T follicular helper cell (primary cell): Measurements from ENCODE around the gene HAUS8.

Source experiments
- DNase-seq: peaks from one replicate; pipeline ENCODE4 v3.0.0-alpha.2; 2020; ENCODE audit warnings: low read depth

The HAUS8 gene

DNA sequence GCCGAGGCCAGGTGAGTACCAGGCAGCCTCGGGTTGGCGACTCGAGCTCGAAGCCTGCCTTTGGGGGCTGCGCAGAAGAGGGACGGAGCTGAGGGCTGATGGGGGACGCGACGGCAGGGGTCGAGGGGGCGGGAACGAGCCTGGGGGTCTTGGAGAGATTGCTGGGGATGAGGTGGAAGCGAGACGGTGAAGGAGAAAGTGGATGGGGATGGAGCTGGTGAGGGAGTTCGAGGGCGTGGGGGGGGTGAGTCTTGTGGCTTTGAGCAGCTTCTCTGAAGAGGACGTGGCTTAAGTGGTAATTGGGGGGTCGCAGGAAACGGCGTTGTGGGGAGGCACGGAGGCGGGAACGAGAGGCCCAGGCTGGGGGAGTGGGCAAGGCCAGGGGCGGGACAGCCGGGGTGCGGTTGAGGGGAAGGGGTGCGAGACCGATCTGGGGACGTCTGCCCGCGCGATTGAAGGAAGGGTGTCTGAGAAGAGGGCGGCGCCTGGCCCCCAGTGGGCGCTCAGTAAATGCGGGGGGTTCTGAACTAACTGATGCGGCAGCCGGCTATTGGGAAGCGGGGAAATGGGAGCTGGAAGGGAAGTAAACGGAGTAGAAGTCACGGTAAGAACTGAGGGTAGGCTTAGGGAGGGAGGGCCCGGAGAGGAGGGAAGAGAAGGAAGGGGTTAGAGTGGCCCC lies 751 bp upstream of the HAUS8 start:
- DNase-seq = peak; percentile 17

- no peak for DNase-seq
These were observed 618 bp downstream of the HAUS8 start for GRCh38 chr19:17074634-17075034.

GRCh38 chr19:17073869-17074633 lies 1.2 kb downstream of the HAUS8 start:
- DNase-seq = no peak

- DNase-seq = no peak
These were observed 4.3 kb downstream of the HAUS8 start for GRCh38 chr19:17070912-17071311.

DNA sequence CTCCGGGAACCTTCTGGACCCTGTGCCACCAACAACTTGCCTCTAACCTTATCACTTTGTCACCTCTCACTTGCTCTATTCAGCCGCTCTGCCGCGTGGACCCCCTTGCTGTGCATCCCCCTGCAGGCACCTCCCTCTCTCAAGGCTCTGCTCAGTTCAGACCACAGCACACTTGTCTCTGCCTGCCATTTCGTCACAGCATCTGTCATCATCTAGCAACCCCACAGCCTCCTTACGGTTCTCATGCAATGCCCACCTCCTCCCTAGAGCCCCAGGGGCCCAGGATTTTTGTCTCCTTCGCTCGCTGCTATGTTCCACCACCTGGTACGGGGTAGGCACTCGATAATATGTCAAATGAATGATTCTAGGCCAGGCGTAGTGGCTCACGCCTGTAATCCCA lies 4.8 kb downstream of the HAUS8 start:
- no peak for DNase-seq

- no peak for DNase-seq
These were observed 6.1 kb downstream of the HAUS8 start for GRCh38 chr19:17069193-17069592.

GRCh38 chr19:17063428-17063827 lies 11.8 kb downstream of the HAUS8 start:
- DNase-seq = no peak

GRCh38 chr19:17061691-17062090 lies 13.6 kb downstream of the HAUS8 start:
- no peak for DNase-seq

DNA sequence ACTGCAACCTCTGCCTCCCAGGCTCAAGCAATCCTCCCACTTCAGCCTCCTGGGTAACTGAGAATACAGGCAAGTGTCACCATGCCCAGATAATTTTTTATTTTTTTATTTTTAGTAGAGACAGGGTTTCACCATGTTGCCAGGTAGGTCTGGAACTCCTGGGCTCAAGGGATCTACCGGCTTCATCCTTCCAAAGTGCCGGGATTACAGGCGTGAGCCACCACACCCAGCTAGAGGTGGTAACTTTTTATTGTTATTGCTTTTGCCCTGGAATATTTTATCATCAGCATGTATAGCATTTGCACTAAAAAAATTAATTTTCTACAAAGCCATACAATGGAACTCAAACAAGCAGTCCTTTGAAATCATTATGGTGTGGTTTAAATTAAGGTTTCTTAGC lies 14.0 kb downstream of the HAUS8 start:
- no peak for DNase-seq

DNA sequence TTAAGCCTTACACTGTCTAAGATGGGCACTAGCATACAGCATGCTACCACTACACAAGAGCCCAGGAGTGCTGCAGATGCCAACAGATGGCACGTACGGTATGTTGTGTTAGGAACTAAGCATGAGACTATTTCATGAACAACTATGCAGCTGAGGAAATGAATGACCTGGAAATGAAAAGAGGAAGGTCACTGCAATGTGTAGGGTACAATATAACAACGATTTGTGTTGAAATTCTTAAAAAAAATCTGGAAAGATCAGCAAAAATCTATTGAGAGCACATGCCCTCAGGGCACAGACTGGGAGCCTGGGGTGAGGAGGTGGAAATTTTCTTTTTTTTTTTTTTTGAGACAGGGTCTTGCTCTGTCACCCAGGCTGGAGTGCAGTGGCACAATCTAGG lies 14.4 kb downstream of the HAUS8 start:
- no peak for DNase-seq

DNA sequence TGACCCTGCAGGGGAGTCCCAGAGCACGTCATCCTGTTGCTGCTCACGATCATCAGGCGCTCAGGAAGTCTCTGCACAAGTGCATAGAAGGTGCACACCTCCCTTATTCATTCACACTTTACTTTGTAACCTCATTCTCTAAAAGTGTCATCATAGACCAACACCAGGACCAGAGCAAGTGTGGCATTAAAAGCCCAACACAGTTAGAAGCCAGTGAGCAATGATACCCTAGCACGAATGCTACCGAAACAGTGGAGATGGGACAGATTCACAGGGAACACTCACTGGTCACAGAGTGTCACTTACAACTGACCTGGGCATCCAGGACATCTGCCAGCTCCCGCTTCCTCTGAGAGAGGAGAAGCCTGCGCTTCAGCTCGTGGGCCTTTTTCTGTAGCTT lies 17.0 kb downstream of the HAUS8 start:
- DNase-seq = no peak

DNA sequence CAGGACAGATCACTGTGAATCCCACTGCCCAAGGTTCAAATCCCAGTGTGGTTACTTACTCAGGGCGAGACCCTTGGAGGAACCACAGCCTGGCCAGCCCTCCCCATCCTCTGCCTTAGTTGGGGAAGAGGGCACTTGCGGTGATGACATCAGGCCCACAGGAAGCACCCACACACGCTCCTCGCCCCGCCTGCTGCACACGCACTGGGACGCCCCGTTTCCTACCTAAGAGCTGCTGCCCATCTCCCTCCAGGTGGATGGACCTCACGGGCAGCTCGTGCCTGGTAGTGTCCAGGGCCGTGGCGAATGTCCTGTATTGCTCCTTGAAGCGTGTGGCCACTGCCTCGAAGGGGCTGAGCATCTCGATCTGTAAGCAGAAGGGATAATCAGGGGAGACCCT lies 19.6 kb downstream of the HAUS8 start:
- no peak for DNase-seq

GRCh38 chr19:17054746-17055145 lies 20.5 kb downstream of the HAUS8 start:
- no peak for DNase-seq

- DNase-seq = peak; percentile 9
These were observed 22.8 kb downstream of the HAUS8 start for GRCh38 chr19:17052439-17052838.

- DNase-seq = no peak
These were observed 25.5 kb downstream of the HAUS8 start for GRCh38 chr19:17049711-17050280.

- DNase-seq = no peak
These were observed 26.3 kb downstream of the HAUS8 start for GRCh38 chr19:17048885-17049453.

DNA sequence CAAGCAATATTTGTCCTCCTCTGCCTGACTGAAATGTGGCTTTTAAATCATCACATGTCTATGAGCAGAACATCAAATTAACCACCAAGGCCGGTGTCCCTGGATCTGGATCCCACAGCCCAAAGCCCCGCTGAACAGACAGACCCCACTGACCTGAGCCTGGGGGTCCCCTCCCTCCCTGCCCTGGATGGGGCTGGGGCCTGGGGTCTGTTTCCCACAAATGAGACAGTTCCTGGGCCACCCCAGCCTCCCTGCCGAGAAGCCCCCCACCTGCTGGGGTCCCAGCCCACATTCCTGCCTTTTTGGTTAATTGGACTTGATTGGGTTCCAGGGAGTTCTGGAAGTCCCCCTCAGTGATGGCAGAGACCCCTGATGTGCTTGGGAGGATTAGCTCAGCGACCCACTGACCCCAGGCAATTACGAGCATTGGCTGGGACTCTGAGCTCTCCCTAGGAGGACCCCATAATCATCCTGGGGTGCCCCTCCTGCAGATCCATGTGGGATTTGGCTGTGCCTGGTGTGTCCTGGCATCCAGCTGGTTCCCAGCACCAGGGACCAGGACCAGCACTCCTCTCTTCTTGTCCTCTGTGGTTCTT lies 29.2 kb downstream of the HAUS8 start:
- DNase-seq = no peak

DNA sequence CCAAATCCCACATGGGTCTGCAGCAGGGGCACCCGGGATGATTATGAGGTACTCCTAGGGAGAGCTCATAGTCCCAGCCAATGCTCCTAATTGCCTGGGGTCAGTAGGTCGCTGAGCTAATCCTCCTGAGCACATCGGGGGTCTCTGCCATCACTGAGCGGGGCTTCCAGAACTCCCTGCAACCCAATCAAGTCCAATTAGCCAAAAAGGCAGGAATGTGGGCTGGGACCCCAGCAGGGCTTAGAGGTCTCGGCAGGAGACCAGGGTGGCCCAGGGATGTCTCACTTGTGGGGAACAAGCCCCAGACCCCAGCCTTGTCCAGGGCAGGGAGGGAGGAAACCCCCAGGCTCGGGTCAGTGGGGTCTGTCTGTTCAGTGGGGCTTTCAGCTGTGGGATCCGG lies 31.5 kb downstream of the HAUS8 start:
- no peak for DNase-seq

- no peak for DNase-seq
These were observed 33.3 kb downstream of the HAUS8 start for GRCh38 chr19:17041976-17042375.

GRCh38 chr19:17037966-17038500 lies 37.2 kb downstream of the HAUS8 start:
- DNase-seq = no peak

GRCh38 chr19:17037184-17037583 lies 38.1 kb downstream of the HAUS8 start:
- no peak for DNase-seq

- no peak for DNase-seq
These were observed 38.6 kb downstream of the HAUS8 start for GRCh38 chr19:17036640-17037039.
